HL-60 (cell line): ENCODE results near the gene F5.

Experiments used
- DNase-seq, 2 experiments: peaks; one replicate each; pipeline ENCODE4 v3.0.0-alpha.2; 2010 to 2020; ENCODE audit warnings: low read depth in 1 of 2, low spot score in 1 of 2
- H3K27ac ChIP-seq: fragments of 250-450 bp; sonication (Bioruptor Pico); replicated peaks from 2 replicates; pipeline ENCODE4 v1.5.1; 2020; ENCODE audit warnings: mild to moderate bottlenecking, moderate library complexity
- H3K27me3 ChIP-seq: fragments of 250-450 bp; sonication (Bioruptor Pico); 2 replicates; pipeline ENCODE4 v1.5.1; 2021; ENCODE audit warnings: mild to moderate bottlenecking, moderate library complexity; ENCODE audit not compliant: insufficient read depth, poor library complexity, severe bottlenecking
- H3K4me3 ChIP-seq: replicated peaks from 2 replicates; pipeline ENCODE4 v1.5.1; 2011; ENCODE audit warnings: mild to moderate bottlenecking, control low read depth, low read length; ENCODE audit not compliant: insufficient read depth
- GABPA ChIP-seq: IDR thresholded peaks from 2 replicates; pipeline ENCODE4 v1.6.1; 2012; ENCODE audit warnings: low read depth
- POLR2AphosphoS5 ChIP-seq: IDR thresholded peaks from 2 replicates; pipeline ENCODE4 v1.6.1; 2012; ENCODE audit warnings: low read depth
- SPI1 ChIP-seq: IDR thresholded peaks from 2 replicates; pipeline ENCODE4 v1.6.1; 2012; ENCODE audit warnings: low read depth, mild to moderate bottlenecking, borderline replicate concordance
- TF ChIP-seq, protein P1 (sequence below): IDR thresholded peaks from one replicate; pipeline ENCODE4 v1.5.1; 2011; ENCODE audit warnings: low read length, control low read depth, inconsistent platforms; ENCODE audit not compliant: insufficient read depth
- TF ChIP-seq, protein P2 (sequence below): IDR thresholded peaks from 2 replicates; pipeline ENCODE4 v1.6.1; 2012; ENCODE audit warnings: low read depth; ENCODE audit not compliant: insufficient replicate concordance

F5 gene

DNA sequence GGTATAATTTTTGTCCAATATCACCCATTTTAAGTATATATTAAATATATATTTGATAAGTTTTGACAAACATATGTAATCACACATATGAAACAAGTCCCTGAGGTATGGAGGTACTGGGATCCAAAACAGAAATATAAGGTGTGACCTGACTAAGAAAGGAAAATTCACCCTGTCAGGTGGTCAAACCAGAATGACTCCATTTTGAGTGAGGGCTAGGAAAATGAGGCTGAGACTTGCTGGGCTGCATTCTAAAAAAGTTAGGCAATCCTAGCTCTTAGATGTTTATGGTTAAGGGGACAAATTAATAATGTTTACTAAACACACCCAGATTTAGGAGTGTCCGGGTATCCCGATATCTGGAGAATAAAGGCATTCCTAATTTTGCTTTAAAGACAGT is 89.0 kb downstream of the F5 start:
- DNase-seq = no peak
- TF ChIP-seq, protein P1, sequence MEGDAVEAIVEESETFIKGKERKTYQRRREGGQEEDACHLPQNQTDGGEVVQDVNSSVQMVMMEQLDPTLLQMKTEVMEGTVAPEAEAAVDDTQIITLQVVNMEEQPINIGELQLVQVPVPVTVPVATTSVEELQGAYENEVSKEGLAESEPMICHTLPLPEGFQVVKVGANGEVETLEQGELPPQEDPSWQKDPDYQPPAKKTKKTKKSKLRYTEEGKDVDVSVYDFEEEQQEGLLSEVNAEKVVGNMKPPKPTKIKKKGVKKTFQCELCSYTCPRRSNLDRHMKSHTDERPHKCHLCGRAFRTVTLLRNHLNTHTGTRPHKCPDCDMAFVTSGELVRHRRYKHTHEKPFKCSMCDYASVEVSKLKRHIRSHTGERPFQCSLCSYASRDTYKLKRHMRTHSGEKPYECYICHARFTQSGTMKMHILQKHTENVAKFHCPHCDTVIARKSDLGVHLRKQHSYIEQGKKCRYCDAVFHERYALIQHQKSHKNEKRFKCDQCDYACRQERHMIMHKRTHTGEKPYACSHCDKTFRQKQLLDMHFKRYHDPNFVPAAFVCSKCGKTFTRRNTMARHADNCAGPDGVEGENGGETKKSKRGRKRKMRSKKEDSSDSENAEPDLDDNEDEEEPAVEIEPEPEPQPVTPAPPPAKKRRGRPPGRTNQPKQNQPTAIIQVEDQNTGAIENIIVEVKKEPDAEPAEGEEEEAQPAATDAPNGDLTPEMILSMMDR = no peak
- TF ChIP-seq, protein P2, sequence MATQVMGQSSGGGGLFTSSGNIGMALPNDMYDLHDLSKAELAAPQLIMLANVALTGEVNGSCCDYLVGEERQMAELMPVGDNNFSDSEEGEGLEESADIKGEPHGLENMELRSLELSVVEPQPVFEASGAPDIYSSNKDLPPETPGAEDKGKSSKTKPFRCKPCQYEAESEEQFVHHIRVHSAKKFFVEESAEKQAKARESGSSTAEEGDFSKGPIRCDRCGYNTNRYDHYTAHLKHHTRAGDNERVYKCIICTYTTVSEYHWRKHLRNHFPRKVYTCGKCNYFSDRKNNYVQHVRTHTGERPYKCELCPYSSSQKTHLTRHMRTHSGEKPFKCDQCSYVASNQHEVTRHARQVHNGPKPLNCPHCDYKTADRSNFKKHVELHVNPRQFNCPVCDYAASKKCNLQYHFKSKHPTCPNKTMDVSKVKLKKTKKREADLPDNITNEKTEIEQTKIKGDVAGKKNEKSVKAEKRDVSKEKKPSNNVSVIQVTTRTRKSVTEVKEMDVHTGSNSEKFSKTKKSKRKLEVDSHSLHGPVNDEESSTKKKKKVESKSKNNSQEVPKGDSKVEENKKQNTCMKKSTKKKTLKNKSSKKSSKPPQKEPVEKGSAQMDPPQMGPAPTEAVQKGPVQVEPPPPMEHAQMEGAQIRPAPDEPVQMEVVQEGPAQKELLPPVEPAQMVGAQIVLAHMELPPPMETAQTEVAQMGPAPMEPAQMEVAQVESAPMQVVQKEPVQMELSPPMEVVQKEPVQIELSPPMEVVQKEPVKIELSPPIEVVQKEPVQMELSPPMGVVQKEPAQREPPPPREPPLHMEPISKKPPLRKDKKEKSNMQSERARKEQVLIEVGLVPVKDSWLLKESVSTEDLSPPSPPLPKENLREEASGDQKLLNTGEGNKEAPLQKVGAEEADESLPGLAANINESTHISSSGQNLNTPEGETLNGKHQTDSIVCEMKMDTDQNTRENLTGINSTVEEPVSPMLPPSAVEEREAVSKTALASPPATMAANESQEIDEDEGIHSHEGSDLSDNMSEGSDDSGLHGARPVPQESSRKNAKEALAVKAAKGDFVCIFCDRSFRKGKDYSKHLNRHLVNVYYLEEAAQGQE = no peak
- TF ChIP-seq GABPA = no peak
- no peak for TF ChIP-seq POLR2AphosphoS5
- no peak for TF ChIP-seq SPI1
- Histone ChIP-seq H3K4me3 (no peak overlapping the region), H3K27me3 (no peaks in the 10 kb centered on the region), H3K27ac (no peak overlapping the region)

DNA sequence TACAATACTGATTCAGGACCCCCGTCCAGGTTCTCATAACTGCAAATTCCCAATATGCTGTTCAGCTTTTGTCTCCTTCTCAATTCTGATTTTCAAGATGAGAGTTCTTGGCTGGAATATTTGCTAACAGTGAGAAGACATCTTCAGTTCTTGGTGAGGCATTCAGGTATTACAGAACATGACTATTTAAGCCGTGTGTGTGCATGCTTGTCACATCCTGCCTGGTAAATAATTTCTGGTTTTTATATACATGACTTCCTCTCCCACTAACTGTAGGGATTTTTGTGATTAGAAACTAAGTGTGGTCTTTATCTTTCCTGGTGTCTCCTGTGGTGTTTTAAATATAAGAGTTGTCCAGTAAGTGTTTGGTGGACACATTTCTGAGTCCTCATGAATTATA is 90.4 kb downstream of the F5 start:
- TF ChIP-seq, protein P2 = no peak
- no peak for TF ChIP-seq POLR2AphosphoS5
- no peak for DNase-seq
- no peaks in the 10 kb centered on the region for H3K27me3 ChIP-seq
- H3K4me3 ChIP-seq = no peak overlapping the region
- H3K27ac ChIP-seq = no peak overlapping the region

DNA sequence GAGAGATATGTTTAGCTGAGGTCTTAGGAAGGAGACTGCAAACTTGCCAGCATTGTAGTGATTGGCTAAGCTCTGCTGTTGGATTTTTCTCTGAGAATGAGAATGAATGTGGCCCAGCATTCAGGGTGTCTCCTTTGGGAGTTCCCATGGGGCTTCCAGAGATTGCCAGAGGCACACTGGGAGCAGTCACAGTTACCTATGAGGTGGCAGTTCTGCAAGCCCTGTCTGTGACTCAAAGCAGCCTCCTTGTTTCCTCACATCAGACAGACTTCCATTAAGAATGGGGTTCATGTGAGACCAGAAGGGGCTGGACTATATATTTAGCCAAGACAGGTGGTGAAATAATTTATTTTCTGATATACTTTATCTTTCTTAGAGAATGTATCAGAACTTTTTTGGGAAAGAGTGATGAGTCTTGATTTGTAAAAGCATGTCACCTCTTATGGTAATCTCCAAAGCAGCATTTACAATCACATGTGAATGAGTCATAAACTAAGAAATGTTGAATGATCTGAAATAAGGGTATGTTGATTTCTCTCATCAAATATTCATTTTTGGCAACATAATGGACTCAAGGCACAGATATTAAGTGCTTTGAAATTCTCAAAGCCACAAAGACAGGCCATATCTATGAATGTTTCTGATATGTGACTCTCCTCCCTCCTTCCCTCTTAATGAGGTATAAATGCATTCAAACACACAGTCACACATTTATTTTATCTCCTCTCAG is 91.1 kb downstream of the F5 start:
- DNase-seq = no peak
- no peak overlapping the region for H3K27ac ChIP-seq
- TF ChIP-seq, protein P2 = no peak
- TF ChIP-seq GABPA (no peak), POLR2AphosphoS5 (no peak), SPI1 (no peak)
- TF ChIP-seq, protein P1 = no peak
- H3K27me3 ChIP-seq = no peaks in the 10 kb centered on the region
- H3K4me3 ChIP-seq = no peak overlapping the region
